D721Med (cell line): ENCODE data around the gene ADGRD2.

Source experiments
- DNase-seq: peaks from one replicate; pipeline ENCODE4 v3.0.0; 2011; ENCODE audit warnings: low spot score; ENCODE audit not compliant: insufficient read length
- FAIRE-seq: peaks from 2 replicates; lab custom pipeline; 2011; peaks lifted over from hg19 to GRCh38; lab: Jason Lieb, UNC
- CTCF ChIP-seq: IDR thresholded peaks from 2 replicates; pipeline ENCODE4 v1.5.1; 2012; ENCODE audit warnings: mild to moderate bottlenecking, control low read depth; ENCODE audit not compliant: insufficient read depth; ENCODE audit errors: missing control alignments

The ADGRD2 gene

GRCh38 chr9:124485201-124485600, 35.0 kb downstream of the ADGRD2 start:
- FAIRE-seq = no peak
- TF ChIP-seq CTCF = no peak
- no peak for DNase-seq

- TF ChIP-seq CTCF = no peak
- FAIRE-seq (no peak), DNase-seq (no peak)
These were observed 35.7 kb downstream of the ADGRD2 start for GRCh38 chr9:124485936-124486335.

- no peak for FAIRE-seq
- no peak for TF ChIP-seq CTCF
- DNase-seq = no peak
These were observed 36.6 kb downstream of the ADGRD2 start for GRCh38 chr9:124486778-124487259.

- FAIRE-seq = no peak
- no peak for DNase-seq
- no peak for TF ChIP-seq CTCF
These were observed 37.3 kb downstream of the ADGRD2 start for GRCh38 chr9:124487260-124488182.

- FAIRE-seq = no peak
- TF ChIP-seq CTCF = no peak
- no peak for DNase-seq
These were observed 38.5 kb downstream of the ADGRD2 start for GRCh38 chr9:124488641-124489210.

GRCh38 chr9:124489222-124489621, 39.0 kb downstream of the ADGRD2 start:
- no peak for TF ChIP-seq CTCF
- DNase-seq (no peak), FAIRE-seq (no peak)
